Panc1 (cell line): ENCODE data around the gene CLDN6.

Source experiments
- POLR2AphosphoS5 ChIP-seq: IDR thresholded peaks from 2 replicates; pipeline ENCODE4 v1.6.1; 2012; ENCODE audit warnings: mild to moderate bottlenecking, low read depth, low read length, moderate library complexity
- SIN3A ChIP-seq: IDR thresholded peaks from 2 replicates; pipeline ENCODE4 v1.6.1; 2012; ENCODE audit warnings: low read depth, mild to moderate bottlenecking, low read length, moderate library complexity, borderline replicate concordance; ENCODE audit not compliant: insufficient read depth
- TCF7L2 ChIP-seq: IDR thresholded peaks from 2 replicates; pipeline ENCODE4 v1.6.1; 2011; ENCODE audit warnings: mild to moderate bottlenecking, low read depth, low read length, inconsistent platforms
- TF ChIP-seq, protein P1 (sequence below): fragments of 450-650 bp; IDR thresholded peaks from 2 replicates; pipeline ENCODE4 v1.5.1; 2017; ENCODE audit warnings: mild to moderate bottlenecking

GRCh38 chr16:2985462-2985861 is 32.5 kb downstream of the CLDN6 start:
- no peak for TF ChIP-seq POLR2AphosphoS5
- TF ChIP-seq, protein P1, sequence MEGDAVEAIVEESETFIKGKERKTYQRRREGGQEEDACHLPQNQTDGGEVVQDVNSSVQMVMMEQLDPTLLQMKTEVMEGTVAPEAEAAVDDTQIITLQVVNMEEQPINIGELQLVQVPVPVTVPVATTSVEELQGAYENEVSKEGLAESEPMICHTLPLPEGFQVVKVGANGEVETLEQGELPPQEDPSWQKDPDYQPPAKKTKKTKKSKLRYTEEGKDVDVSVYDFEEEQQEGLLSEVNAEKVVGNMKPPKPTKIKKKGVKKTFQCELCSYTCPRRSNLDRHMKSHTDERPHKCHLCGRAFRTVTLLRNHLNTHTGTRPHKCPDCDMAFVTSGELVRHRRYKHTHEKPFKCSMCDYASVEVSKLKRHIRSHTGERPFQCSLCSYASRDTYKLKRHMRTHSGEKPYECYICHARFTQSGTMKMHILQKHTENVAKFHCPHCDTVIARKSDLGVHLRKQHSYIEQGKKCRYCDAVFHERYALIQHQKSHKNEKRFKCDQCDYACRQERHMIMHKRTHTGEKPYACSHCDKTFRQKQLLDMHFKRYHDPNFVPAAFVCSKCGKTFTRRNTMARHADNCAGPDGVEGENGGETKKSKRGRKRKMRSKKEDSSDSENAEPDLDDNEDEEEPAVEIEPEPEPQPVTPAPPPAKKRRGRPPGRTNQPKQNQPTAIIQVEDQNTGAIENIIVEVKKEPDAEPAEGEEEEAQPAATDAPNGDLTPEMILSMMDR: no peak
- TF ChIP-seq SIN3A: no peak
- no peak for TF ChIP-seq TCF7L2
